Mesenchymal stem cell (in vitro differentiated cells and primary cell): ENCODE data around the gene SPEN.

Source experiments
- DNase-seq: peaks from one replicate; pipeline ENCODE4 v3.0.0-alpha.2; 2013
- H2AFZ ChIP-seq: one replicate; pipeline ENCODE4 v1.6.1; 2013; ENCODE audit warnings: low read depth, mild to moderate bottlenecking, control low read depth, inconsistent platforms, low read length, moderate library complexity
- H2AK5ac ChIP-seq: 2 replicates; pipeline ENCODE4 v1.6.1; 2013; ENCODE audit warnings: low read length, moderate library complexity, mild to moderate bottlenecking, inconsistent platforms; ENCODE audit not compliant: severe bottlenecking
- H2BK120ac ChIP-seq: one replicate; pipeline ENCODE4 v1.6.1; 2013; ENCODE audit warnings: low read depth, mild to moderate bottlenecking, inconsistent platforms, low read length, moderate library complexity
- H2BK12ac ChIP-seq, 2 experiments: one replicate each; pipeline ENCODE4 v1.6.1; 2013; ENCODE audit warnings: inconsistent platforms in 2 of 2, low read length in 2 of 2, mild to moderate bottlenecking in 2 of 2, moderate library complexity in 2 of 2, control low read depth in 1 of 2
- H2BK15ac ChIP-seq: one replicate; pipeline ENCODE4 v1.6.1; 2013; ENCODE audit warnings: mild to moderate bottlenecking, low read depth, inconsistent platforms; ENCODE audit not compliant: poor library complexity, severe bottlenecking
- H2BK5ac ChIP-seq: 2 replicates; pipeline ENCODE4 v1.6.1; 2013; ENCODE audit warnings: low read depth, mild to moderate bottlenecking, low read length, control low read depth, inconsistent platforms; ENCODE audit not compliant: poor library complexity, severe bottlenecking
- H3K14ac ChIP-seq, 2 experiments: one replicate each; pipeline ENCODE4 v1.6.1; 2013; ENCODE audit warnings: inconsistent platforms in 2 of 2, low read length in 2 of 2, control low read depth in 1 of 2, mild to moderate bottlenecking in 1 of 2, moderate library complexity in 1 of 2
- H3K18ac ChIP-seq, 2 experiments: one replicate each; pipeline ENCODE4 v1.6.1; 2013; ENCODE audit warnings: inconsistent platforms in 2 of 2, low read length in 2 of 2, control low read depth in 1 of 2, low read depth in 1 of 2, mild to moderate bottlenecking in 1 of 2
- H3K23ac ChIP-seq, 2 experiments: one replicate each; pipeline ENCODE4 v1.6.1; 2013; ENCODE audit warnings: inconsistent platforms in 2 of 2, low read length in 2 of 2, mild to moderate bottlenecking in 2 of 2, moderate library complexity in 2 of 2, control low read depth in 1 of 2
- H3K27ac ChIP-seq: 2 replicates; pipeline ENCODE4 v1.5.1; 2013; ENCODE audit warnings: mild to moderate bottlenecking, moderate library complexity, low read length, control low read depth, inconsistent platforms; ENCODE audit not compliant: poor library complexity, severe bottlenecking
- H3K27me3 ChIP-seq, 2 experiments: 2 replicates each; pipeline versions ENCODE4 v1.6.1 to v1.7.0; 2013; ENCODE audit warnings: low read length in 2 of 2, mild to moderate bottlenecking in 2 of 2, moderate library complexity in 2 of 2, control low read depth in 1 of 2, inconsistent platforms in 1 of 2; ENCODE audit not compliant: control insufficient read depth in 1 of 2, insufficient read depth in 1 of 2
- H3K36me3 ChIP-seq, 2 experiments: 2 replicates each; pipeline versions ENCODE4 v1.6.1 to v1.7.0; 2013; ENCODE audit warnings: low read length in 2 of 2, control low read depth in 1 of 2, inconsistent platforms in 1 of 2, low read depth in 1 of 2, mild to moderate bottlenecking in 1 of 2; ENCODE audit not compliant: insufficient read depth in 2 of 2, control insufficient read depth in 1 of 2
- H3K4ac ChIP-seq, 2 experiments: one replicate each; pipeline ENCODE4 v1.6.1; 2013; ENCODE audit warnings: inconsistent platforms in 2 of 2, low read length in 2 of 2, mild to moderate bottlenecking in 2 of 2, moderate library complexity in 2 of 2, control low read depth in 1 of 2, low read depth in 1 of 2
- H3K4me1 ChIP-seq: 2 replicates; pipeline ENCODE4 v1.6.1; 2013; ENCODE audit warnings: low read depth, low read length, control low read depth; ENCODE audit not compliant: control insufficient read depth, insufficient read depth
- H3K4me2 ChIP-seq: 2 replicates; pipeline ENCODE4 v1.6.1; 2013; ENCODE audit warnings: low read length, mild to moderate bottlenecking, inconsistent platforms; ENCODE audit not compliant: poor library complexity, severe bottlenecking
- H3K4me3 ChIP-seq, 2 experiments: 2 replicates each; pipeline versions ENCODE4 v1.5.1 to v1.7.0; 2013; ENCODE audit warnings: low read length in 2 of 2, mild to moderate bottlenecking in 2 of 2, control low read depth in 1 of 2, low read depth in 1 of 2; ENCODE audit not compliant: insufficient read depth in 1 of 2
- H3K79me1 ChIP-seq: replicated peaks from 2 replicates; pipeline ENCODE4 v1.6.1; 2013; ENCODE audit warnings: mild to moderate bottlenecking, control low read depth, low read length, inconsistent platforms; ENCODE audit not compliant: poor library complexity, severe bottlenecking
- H3K9ac ChIP-seq: 2 replicates; pipeline ENCODE4 v1.7.0; 2013; ENCODE audit warnings: mild to moderate bottlenecking, low read length, moderate library complexity
- H3K9me3 ChIP-seq: 2 replicates; pipeline ENCODE4 v1.7.0; 2013; ENCODE audit warnings: mild to moderate bottlenecking, low read length; ENCODE audit not compliant: control insufficient read depth
- H4K8ac ChIP-seq: one replicate; pipeline ENCODE4 v1.6.1; 2013; ENCODE audit warnings: inconsistent platforms, mild to moderate bottlenecking, low read length, moderate library complexity
- H4K91ac ChIP-seq: one replicate; pipeline ENCODE4 v1.6.1; 2013; ENCODE audit warnings: mild to moderate bottlenecking, low read length, inconsistent platforms
- WGBS: methylation state at CpG from one replicate; pipeline ENCODE4 v1.1.7; 2013; ENCODE audit warnings: mixed read lengths; 5-methylcytosine and 5-hydroxymethylcytosine counted together

The SPEN gene

GRCh38 chr1:15933684-15934083 lies 86.2 kb downstream of the SPEN start:
- Histone ChIP-seq H2AFZ (no peak overlapping the region), H2BK120ac (no peak overlapping the region), H3K9me3 (no peaks in the 10 kb centered on the region), H3K27me3 (no peaks in the 10 kb centered on the region), H3K9ac (no peak overlapping the region), H3K4me1 (peaks cover 16% of the 10 kb centered on the region), H3K23ac (no peak overlapping the region), H4K8ac (no peak overlapping the region), H3K27ac (no peak overlapping the region), H2BK15ac (no peak overlapping the region), H2BK12ac (no peak overlapping the region), H3K4me2 (no peak overlapping the region), H3K36me3 (peaks cover 84 to 94% of the 10 kb centered on the region in 2 experiments), H4K91ac (no peak overlapping the region), H3K79me1 (peaks cover 50% of the 10 kb centered on the region), H3K18ac (no peak overlapping the region), H2BK5ac (no peak overlapping the region), H3K4me3 (no peak overlapping the region), H3K4ac (no peak overlapping the region), H3K14ac (no peak overlapping the region), H2AK5ac (no peak overlapping the region)
- DNase-seq: no peak
- WGBS: 91% methylated on average over 5 of the region's 5 CpGs

- no peak overlapping the region for H3K23ac ChIP-seq
- peaks cover 84 to 94% of the 10 kb centered on the region in 2 experiments for H3K36me3 ChIP-seq
- H3K4me3 ChIP-seq: no peak overlapping the region
- H3K4ac ChIP-seq: no peak overlapping the region
- H3K4me2 ChIP-seq: no peak overlapping the region
- no peak for DNase-seq
- no peaks in the 10 kb centered on the region for H3K27me3 ChIP-seq
- H2AK5ac ChIP-seq: no peak overlapping the region
- no peak overlapping the region for H3K14ac ChIP-seq
- H4K8ac ChIP-seq: no peak overlapping the region
- peaks cover 44% of the 10 kb centered on the region for H3K79me1 ChIP-seq
- whole genome bisulfite sequencing: 94% methylated on average over 42 of the region's 42 CpGs
- no peak overlapping the region for H2BK120ac ChIP-seq
- H2BK5ac ChIP-seq: no peak overlapping the region
- no peak overlapping the region for H3K9ac ChIP-seq
- no peak overlapping the region for H3K27ac ChIP-seq
- no peak overlapping the region for H2AFZ ChIP-seq
- H3K4me1 ChIP-seq: peaks cover 22% of the 10 kb centered on the region
- no peak overlapping the region for H3K18ac ChIP-seq
- no peak overlapping the region for H2BK15ac ChIP-seq
- no peaks in the 10 kb centered on the region for H3K9me3 ChIP-seq
- no peak overlapping the region for H4K91ac ChIP-seq
- H2BK12ac ChIP-seq: no peak overlapping the region
These were observed 86.9 kb downstream of the SPEN start for GRCh38 chr1:15934211-15935055.

- DNase-seq: no peak
- H4K91ac ChIP-seq: no peak overlapping the region
- H2BK15ac ChIP-seq: no peak overlapping the region
- no peak overlapping the region for H3K27ac ChIP-seq
- no peaks in the 10 kb centered on the region for H3K9me3 ChIP-seq
- no peak overlapping the region for H3K14ac ChIP-seq
- no peak overlapping the region for H3K23ac ChIP-seq
- H2BK12ac ChIP-seq: no peak overlapping the region
- no peak overlapping the region for H2BK120ac ChIP-seq
- no peak overlapping the region for H3K4ac ChIP-seq
- peaks cover 22% of the 10 kb centered on the region for H3K4me1 ChIP-seq
- no peak overlapping the region for H3K9ac ChIP-seq
- 97% methylated on average over 29 of the region's 29 CpGs for WGBS
- H3K4me2 ChIP-seq: no peak overlapping the region
- no peak overlapping the region for H2AK5ac ChIP-seq
- H3K36me3 ChIP-seq: peaks cover 81 to 94% of the 10 kb centered on the region in 2 experiments
- H3K27me3 ChIP-seq: no peaks in the 10 kb centered on the region
- H3K4me3 ChIP-seq: no peak overlapping the region
- no peak overlapping the region for H3K18ac ChIP-seq
- no peak overlapping the region for H2BK5ac ChIP-seq
- H4K8ac ChIP-seq: no peak overlapping the region
- no peak overlapping the region for H2AFZ ChIP-seq
- peaks cover 40% of the 10 kb centered on the region for H3K79me1 ChIP-seq
These were observed 87.8 kb downstream of the SPEN start for GRCh38 chr1:15935056-15935950.

- peaks cover 22% of the 10 kb centered on the region for H3K4me1 ChIP-seq
- H3K23ac ChIP-seq: no peak overlapping the region
- no peaks in the 10 kb centered on the region for H3K9me3 ChIP-seq
- H2AK5ac ChIP-seq: no peak overlapping the region
- H3K27me3 ChIP-seq: no peaks in the 10 kb centered on the region
- H3K27ac ChIP-seq: no peak overlapping the region
- no peak overlapping the region for H2BK12ac ChIP-seq
- H3K36me3 ChIP-seq: peaks cover 85 to 94% of the 10 kb centered on the region in 2 experiments
- H2AFZ ChIP-seq: no peak overlapping the region
- H3K4ac ChIP-seq: no peak overlapping the region
- no peak overlapping the region for H3K4me3 ChIP-seq
- H2BK15ac ChIP-seq: no peak overlapping the region
- 100% methylated on average over 9 of the region's 10 CpGs for WGBS
- H3K14ac ChIP-seq: no peak overlapping the region
- no peak overlapping the region for H3K4me2 ChIP-seq
- no peak overlapping the region for H4K91ac ChIP-seq
- H3K79me1 ChIP-seq: peaks cover 43% of the 10 kb centered on the region
- no peak overlapping the region for H2BK120ac ChIP-seq
- H2BK5ac ChIP-seq: no peak overlapping the region
- DNase-seq: no peak
- no peak overlapping the region for H3K18ac ChIP-seq
- no peak overlapping the region for H4K8ac ChIP-seq
- no peak overlapping the region for H3K9ac ChIP-seq
These were observed 88.5 kb downstream of the SPEN start for GRCh38 chr1:15936025-15936424.
